Measurements from ENCODE around the gene DIO3.
"Not testable (repeated sequence)": the region's sequence is repeated elsewhere in the genome, so short reads cannot be mapped to it uniquely, and the experiment has no call there.

Gene DIO3

GRCh38 chr14:101559250-101559623 is 2.1 kb upstream of the DIO3 start:
- DNase-seq (ENCODE audit: low read depth) = no peak

- DNase-seq (ENCODE audit: low read depth) = no peak
Observed at GRCh38 chr14:101559624-101560533, 1.4 kb upstream of the DIO3 start.

GRCh38 chr14:101560534-101561113 is 671 bp upstream of the DIO3 start:
- no peak for DNase-seq (ENCODE audit: low read depth)

GRCh38 chr14:101561897-101562490 is 699 bp downstream of the DIO3 start:
- DNase-seq (ENCODE audit: low read depth) = no peak

GRCh38 chr14:101562659-101563351 is 1.5 kb downstream of the DIO3 start:
- no peak for DNase-seq (ENCODE audit: low read depth)

- DNase-seq (ENCODE audit: low read depth) = no peak
Observed at GRCh38 chr14:101563352-101563653, 2.0 kb downstream of the DIO3 start.

- DNase-seq (ENCODE audit: low read depth) = no peak
Observed at GRCh38 chr14:101563654-101564443, 2.6 kb downstream of the DIO3 start.

- no peak for DNase-seq (ENCODE audit: low read depth)
Observed at GRCh38 chr14:101564444-101564776, 3.1 kb downstream of the DIO3 start.

GRCh38 chr14:101564819-101565698 is 3.8 kb downstream of the DIO3 start:
- no peak for DNase-seq (ENCODE audit: low read depth)

- no peak for DNase-seq (ENCODE audit: low read depth)
Observed at GRCh38 chr14:101567252-101567651, 6.0 kb downstream of the DIO3 start.

- no peak for DNase-seq (ENCODE audit: low read depth)
Observed at GRCh38 chr14:101571004-101571403, 9.7 kb downstream of the DIO3 start.

GRCh38 chr14:101572526-101572925 is 11.2 kb downstream of the DIO3 start:
- not testable (repeated sequence) for DNase-seq (ENCODE audit: low read depth)

GRCh38 chr14:101573289-101573688 is 12.0 kb downstream of the DIO3 start:
- DNase-seq (ENCODE audit: low read depth) = no peak

- DNase-seq (ENCODE audit: low read depth) = no peak
Observed at GRCh38 chr14:101575581-101575980, 14.3 kb downstream of the DIO3 start.

- DNase-seq (ENCODE audit: low read depth) = no peak
Observed at GRCh38 chr14:101577221-101577909, 16.1 kb downstream of the DIO3 start.

GRCh38 chr14:101578489-101578888 is 17.2 kb downstream of the DIO3 start:
- DNase-seq (ENCODE audit: low read depth) = no peak

- no peak for DNase-seq (ENCODE audit: low read depth)
Observed at GRCh38 chr14:101579372-101580080, 18.2 kb downstream of the DIO3 start.

- DNase-seq (ENCODE audit: low read depth) = no peak
Observed at GRCh38 chr14:101581806-101582205, 20.5 kb downstream of the DIO3 start.

- no peak for DNase-seq (ENCODE audit: low read depth)
Observed at GRCh38 chr14:101582294-101582693, 21.0 kb downstream of the DIO3 start.

All from activated T-helper 1 cell treated with Interleukin-2 at 50 U/mL for 16 hours (primary cell).